HG02870 (cell line): ENCODE results near the gene GAS7.
"Not testable (repeated sequence)": the region's sequence is repeated elsewhere in the genome, so short reads cannot be mapped to it uniquely, and the experiment has no call there.

Experiments
- ATAC-seq: cut with Tn5 transposase; IDR thresholded peaks from one replicate; pipeline ENCODE4 v1.9.1; 2021; ENCODE audit warnings: mild to moderate bottlenecking, moderate library complexity; ENCODE audit not compliant: unreplicated experiment

GAS7 gene

DNA sequence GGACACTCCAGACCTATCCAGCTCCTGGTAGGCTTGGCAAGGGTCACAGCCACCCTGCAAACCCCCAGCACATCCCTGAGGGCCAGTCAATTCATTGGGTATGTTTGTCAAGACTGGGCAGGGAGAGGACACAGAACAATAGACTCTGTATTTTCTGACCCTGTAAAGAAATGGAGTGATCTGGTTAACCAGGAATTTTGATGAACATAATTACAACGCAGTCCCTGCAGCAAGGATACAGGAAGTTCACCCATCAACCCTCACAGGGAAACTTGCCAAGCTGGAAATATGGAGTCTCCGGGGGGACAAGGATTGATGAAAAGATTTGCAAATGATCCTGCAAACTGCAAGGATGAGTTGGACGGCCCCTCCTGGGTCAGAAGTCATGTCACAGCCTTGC is 167.3 kb downstream of the GAS7 start:
- ATAC-seq = no peak

DNA sequence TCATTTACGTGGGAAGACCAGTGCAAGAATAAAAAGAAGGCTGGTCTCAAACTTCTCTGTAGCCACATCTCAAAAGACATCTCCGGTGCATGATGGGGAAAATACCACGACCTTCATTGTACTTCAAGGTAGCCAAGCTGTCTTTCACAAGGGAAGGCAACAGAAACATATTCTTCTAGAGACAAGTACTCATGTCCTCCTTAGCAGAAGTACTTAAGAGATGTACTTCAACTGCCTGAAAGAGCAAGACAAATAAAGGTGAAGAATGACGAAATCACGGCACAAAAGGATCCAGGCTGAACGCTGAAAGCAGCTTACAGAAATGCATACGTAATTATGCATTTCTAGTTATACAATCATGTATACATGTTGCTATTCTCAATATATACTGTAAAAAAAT is 169.3 kb downstream of the GAS7 start:
- no peak for ATAC-seq

DNA sequence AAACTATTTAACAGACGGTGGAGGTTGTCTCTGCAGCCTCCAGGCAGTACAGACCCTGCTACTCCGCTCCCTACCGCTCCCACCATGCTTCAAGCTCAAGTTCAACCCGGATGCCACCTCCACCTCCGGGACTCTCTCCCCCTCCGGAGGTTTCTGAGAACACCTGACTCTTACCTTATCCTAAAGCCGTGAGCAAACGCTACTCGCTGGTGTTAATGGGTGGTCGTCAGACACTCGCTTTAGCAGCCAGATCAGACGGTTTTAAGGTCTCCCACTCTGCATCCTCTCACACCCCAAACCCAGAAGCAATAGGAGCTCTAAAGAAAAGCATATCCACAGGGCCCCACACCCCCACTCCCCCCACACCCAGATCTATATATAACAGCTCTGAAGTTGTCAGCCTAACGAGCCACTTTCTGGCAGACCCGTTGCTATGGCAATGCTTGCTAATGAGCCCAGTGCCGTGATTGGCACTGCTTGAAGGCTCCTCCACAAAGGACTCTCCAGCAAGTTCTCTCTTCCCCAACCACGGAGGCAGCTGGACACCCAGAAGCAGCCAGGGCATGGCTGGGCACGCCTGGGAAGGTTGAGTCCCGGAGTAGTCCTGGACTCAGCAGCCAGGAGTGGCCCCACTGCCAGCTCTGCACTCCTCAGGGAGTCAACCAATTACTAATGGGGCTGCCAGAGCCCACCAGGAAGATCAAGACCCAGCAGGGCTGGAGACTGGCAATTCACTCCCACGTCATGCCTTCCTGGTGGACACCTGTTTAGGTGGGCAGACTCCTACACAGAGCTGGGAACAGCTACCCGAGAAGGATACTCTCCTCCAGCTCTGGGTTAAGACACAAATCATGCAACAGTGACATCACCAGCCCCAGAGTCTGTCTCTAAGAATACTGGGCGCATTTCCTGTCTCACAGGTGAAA is 172.2 kb downstream of the GAS7 start:
- ATAC-seq = no peak

DNA sequence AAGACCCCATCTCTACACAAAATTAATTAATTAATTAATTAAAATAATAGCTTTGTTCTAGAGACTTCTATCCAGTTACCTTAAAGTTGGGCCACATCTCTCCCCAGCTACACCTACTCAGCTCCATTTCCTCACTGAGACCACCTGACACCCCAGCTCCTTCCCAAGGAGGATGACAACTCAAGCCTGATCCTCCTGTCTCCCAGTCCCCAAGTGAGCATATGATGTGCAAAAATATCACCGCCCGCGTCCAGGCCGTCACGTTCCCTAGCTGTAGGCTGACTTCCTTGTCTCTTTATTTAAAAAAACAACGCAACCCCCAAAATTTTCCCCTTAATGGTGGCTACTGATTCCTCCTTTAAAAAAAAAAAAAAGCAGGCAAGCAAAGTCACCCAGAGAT is 173.2 kb downstream of the GAS7 start:
- no peak for ATAC-seq

DNA sequence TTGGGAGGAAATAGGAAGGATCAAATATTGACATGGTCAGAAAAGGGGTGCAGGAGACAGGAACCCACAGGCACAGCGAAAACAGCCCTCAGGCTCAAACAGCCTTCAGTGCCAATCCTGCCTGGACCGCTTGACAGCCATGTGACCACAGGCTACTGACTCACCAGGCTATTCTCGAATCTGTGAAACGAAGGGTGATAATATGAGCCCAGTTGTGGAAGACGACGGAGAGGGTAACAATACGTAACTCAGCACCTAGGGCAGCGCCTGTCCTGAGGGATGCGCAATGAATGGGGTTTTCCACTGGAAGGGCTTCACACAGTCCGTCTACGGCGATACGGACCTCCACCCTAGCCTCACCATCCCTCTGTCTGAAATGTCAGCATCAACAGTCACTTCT is 176.0 kb downstream of the GAS7 start:
- ATAC-seq = no peak

DNA sequence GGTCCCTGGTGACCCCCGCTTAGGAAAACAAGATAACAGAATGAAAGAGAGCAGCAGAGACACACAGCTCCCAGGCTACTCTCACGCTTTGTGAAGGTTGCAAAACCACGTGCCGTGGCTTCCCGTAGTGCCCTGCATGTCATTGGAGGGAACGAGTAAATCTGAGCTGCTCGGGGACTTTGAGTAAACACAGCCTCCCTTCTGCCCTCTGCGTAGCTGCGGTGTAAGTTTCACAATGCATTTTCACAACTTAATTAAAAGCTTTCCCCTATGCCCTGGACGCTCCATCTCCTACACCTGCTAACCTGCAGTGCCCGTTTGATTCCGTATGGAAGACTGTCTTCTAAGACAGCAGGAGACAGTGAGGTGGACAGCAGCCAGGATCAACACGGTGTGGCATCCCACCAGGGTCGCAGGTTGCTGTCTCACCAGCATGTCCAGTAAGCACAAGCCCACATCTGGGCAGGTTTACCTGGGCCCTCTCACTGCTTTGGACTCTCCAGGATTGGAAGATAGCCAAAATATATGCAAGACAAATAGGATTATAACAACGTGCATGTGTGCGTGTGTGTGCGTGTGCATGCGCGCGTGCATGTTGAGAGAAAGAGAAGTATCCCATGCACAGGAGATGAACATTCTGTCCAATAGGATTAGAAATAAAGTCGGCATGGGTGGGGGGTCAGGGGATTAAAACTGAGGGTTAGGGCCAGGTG is 177.0 kb downstream of the GAS7 start:
- no peak for ATAC-seq

DNA sequence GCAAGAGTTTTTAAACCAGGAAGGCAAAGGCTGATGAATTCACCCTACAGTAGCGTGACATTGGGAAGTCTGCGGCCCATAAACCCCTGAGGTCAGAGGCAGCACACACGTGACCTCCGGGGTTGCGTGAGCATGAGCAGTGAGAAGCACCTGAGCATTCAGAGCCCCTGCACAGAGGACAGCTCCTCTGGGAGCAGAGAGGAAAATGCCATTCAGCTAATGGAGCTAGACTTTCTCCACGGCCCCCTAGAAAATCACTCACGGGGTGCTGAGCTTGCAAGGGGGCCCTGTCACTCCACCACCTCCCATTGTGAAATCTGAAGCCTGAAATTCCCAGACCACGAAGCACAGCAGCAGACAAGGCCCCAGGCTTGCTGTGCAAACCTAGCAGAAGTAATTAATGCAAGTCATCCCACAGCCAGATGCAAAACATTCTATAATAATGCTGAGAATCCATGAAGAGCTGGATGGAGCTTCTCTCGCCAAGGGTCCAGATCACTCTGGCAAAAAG is 178.4 kb downstream of the GAS7 start:
- no peak for ATAC-seq

DNA sequence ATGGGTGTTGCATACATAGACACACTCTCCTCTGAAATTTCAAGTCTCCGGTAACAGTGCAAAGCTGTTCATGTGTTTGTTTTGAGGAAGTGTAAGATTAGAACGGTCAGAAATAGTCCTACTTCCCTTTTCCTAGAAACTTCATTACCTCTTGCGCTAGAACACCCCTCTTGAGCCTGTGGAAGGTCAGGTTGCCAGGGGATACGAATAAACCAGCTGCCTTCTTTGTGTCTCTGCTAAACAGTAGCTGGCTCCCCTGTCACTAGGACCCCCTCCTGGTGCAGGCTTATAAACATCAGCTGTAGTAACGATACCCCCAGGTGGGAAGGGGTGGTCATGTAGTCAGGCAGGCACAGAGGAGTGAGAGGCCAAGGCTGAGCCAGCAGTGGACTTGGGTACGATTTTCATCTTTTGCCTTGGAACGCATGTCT is 179.9 kb downstream of the GAS7 start:
- peak; percentile 68 for ATAC-seq

DNA sequence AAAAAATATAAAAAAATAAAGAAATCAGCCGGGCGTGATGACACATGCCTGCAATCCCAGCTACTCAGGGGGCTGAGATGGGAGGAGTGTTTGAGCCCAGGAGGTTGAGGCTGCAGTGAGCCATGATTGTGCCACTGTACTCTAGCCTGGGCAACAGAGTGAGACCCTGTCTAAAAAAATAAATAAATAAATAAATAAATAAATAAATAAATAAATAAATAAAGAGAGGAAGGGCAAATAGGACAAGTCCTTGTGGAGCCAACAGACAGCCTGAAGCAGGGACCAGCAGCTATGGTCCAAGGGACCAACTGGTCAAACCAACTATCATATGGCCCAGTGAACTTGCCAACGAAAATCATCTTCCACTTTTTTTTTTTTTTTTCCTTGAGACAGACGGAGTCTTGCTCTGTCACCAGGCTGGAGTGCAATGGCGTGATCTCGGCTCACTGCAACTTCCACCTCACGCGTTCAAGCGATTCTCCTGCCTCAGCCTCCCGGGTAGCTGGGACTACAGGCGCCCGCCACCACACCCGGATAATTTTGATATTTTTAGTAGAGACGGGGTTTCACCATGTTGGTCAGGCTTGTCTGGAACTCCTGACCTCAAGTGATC is 181.3 kb downstream of the GAS7 start:
- not testable (repeated sequence) for ATAC-seq

DNA sequence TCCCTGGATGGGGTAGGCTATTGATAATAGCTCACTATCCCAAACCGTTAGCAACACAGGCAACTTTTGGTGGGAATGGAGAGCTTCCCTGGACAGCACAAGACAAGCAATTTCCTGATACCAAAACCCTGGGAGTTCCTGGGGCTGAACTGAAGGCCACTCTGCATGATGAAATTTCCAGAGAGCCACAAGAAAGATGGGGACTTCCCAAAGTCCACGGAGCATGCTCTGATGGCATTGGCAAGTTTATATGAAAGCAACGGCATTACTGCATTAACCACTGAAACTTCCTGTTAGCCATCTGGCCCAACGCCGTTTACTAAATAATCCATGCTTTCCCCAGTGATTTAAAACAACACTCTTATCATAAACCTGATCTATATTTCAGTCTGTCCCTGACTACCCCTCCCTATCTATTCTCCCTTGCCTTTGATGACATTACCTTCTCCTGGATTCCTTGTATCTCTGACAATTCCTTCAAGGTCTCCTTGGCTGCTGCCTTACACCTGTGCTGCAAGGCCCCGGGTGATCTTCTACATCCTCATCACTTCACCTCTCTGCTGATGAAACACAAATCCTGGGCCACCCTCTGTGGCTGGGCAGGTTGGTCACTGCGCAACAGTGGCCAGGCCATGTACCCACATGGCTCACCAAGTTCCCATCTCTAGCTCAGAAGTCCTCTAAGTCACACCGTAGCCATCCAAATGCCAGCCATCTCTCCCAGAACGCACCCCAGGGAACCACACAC is 184.9 kb downstream of the GAS7 start:
- peak; percentile 78 for ATAC-seq

DNA sequence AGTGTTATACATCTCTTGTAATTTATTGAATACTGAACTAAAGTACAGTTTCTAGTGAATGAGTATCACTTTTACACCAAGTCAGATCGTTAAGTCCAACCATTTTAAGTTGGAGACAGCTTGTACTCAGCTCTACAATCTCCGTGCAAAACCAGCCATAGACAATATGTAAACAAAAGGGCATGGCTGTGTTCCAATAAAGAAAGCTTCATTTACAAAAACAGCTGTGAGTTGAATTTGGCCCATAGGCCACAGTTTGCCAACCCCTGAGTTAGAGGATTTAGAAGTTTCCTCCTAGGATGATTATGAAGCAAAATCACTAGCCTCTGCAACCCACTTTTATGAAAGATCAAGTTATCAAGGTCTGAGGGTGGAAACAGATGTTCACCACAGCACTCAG is 187.7 kb downstream of the GAS7 start:
- no peak for ATAC-seq

DNA sequence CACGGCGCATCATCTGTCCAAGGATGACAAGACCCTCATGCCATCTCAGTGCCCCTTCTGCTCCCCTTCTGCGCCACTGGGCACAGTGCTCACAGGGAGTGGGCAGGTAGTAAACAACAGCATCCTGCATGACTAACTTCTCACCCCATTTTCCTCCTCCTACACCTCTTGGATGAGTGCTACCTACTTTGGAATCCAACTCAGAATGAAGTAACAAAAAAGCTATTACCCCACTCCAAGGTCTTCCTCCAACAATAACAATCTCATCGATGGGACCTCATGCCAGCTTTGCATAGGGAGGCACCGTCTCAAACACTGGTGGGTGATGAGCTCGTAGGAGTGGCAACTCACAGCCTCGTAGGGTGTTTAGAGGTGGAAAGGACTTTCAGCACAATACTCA is 194.7 kb downstream of the GAS7 start:
- ATAC-seq = no peak

DNA sequence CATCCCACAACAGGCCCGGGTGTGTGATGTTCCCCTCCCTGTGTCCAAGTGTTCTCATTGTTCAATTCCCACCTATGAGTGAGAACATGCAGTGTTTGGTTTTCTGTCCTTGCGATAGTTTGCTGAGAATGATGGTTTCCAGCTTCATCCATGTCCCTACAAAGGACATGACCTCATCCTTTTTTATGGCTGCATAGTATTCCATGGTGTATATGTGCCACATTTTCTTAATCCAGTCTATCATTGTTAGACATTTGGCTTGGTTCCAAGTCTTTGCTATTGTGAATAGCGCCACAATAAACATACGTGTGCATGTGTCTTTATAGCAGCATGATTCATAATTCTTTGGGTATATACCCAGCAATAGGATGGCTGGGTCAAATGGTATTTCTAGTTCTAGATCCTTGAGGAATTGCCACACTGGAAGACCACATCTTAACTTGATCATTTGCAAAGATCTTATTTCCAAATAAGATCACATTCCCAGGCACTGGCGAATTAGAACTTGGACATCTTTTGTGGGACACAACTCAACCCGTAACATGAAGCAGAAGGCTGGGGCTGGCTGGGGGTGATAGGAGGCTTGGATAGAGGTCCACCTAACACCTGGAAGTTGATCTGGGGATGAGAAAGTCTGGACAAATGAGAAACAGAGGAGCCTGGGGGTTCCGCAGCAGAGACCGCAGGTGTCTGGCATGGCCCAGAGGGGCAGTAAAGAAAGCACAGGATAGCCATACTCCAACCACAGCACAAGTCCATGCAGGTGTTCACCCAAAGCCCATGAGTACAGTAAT is 195.6 kb downstream of the GAS7 start:
- not testable (repeated sequence) for ATAC-seq

DNA sequence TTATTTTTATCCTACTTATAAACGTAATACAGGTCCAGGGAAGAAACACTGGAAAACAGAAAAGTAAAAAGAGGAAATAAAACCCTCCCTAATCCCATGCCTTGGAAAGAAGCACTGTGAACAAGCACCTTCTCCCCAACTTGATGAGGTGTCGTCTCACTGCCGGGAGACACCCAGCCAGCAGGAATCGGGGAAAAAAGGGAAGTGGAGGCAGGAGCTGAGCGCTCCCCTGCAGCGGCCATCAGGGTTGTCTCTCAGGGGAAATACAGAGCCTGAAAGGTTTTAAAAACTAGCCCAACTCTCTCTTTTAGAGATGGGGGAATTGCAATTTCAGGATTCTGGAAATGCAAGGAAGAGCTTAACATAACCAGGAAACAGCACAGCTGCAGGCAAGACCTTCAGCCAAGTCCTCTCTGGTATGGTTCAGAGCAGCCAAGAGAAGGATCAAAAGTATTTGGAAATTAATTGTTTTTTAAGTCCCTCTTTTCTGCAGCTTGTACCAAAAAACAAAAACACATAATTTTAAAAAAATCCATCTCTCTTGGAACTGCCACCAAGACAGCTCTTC is 197.0 kb downstream of the GAS7 start:
- ATAC-seq = no peak

DNA sequence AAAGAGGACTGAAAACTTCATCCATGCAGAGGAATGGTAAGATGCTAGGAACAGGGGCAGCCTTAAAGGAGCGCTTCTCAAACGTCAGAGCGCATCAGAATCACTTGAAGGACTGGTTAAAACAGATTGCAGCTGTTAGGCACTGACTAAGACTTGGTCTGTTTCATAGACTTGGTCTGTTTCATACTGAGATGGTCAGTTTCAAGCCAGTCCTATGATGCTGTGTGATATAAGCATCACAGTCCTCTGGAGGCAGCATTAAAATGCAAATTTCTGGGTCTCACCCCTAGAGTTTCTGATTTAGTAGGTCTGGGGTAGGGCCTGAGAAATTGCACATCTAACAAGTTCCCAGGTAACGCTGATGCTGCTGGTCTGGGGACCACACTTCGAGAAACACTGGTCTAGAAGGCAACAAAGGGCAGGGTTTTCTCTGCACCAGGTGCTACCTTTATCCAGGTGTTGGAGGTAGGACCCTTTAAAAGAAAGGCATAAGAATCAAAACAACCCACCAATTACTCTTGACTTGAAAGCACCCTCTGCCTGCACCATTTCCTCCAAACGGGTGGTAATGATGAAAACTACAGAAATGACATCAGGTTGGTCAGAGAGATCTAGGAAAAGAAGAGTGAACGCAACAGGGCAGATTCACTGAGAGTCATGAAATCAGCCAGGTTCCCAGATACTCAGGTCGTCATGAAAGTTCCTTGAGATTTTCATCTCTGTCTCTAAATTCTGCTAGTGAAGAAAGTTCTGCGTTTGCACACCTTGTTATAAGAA is 198.3 kb downstream of the GAS7 start:
- peak; percentile 95 for ATAC-seq

DNA sequence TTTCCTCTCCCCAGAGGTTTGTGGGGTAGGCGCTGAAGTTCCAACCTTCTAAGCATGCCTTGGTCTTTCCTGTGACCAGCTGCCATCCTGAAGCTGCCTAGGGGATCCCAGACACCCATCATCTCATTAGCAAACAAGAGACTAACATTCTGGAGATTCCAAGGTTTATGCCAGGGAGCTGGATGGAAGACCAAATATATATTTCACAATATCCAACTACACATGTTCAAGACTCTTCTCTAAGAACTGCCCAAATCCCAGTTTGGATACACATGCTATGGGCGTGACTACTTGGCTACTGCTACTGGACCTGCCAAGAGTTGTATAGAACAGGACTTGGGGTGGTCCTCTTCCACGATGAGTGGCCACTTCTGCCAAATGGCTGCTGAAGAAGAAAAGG is 200.3 kb downstream of the GAS7 start:
- ATAC-seq = no peak

DNA sequence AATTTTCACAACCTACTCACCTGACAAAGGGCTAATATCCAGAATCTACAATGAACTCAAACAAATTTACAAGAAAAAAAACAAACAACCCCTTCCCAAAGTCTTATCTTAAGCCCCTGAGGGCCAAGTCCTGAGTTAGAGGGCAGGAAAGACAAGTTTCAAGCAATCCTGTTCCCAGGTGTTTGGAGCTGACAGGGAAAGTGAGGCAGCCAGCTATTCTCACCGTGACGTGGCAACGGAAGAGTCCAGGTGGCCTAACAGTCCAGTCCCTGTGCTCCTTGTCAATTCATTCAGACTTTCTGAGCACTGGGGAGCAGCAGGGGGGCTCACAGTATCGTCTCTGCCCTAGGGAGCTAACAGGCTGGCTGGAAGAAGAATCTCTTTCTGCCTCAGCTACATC is 203.6 kb downstream of the GAS7 start:
- ATAC-seq = no peak

DNA sequence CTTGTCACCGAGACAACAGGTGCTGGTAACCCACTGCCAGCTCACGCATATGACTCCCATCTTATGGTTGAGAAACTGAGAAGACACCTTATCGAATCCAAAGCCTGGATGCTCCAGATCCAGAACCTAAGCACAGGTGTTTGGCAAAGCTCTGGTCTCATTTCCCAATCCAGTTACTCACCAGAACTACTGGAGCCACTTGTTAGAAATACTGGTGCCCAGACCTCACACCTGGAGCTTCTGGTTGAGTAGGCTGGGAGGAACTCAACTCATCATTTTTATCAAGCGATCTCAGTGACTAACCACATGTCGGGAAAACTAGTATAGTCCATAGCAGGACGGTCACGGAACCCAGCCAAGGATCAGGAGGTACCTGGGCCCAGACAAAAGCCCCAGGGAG is 206.6 kb downstream of the GAS7 start:
- ATAC-seq = no peak

DNA sequence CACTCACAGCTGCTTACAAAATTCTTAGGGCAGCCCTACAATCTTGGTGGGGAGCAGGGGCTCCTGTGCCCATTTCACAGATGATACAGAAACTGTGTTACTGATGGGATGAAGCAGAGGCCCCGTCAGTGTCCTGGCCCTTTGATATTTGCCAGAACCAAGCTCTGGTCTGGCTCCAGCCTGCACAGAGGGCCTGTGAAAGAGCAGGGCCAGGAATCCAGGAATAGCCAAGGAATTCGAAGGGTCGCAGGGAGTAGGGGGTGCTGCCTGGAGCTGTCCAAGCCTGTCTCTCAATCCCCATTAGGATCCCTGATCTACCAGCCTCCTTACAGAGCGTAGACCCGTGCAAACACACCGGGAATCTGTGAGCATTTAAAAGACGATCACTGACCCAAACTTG is 207.1 kb downstream of the GAS7 start:
- ATAC-seq = no peak
